ENCODE results near the gene ILF3.
A peak's percentile ranks its signal among the peaks of the same experiment; 100 is the strongest.
"Not testable (repeated sequence)": the region's sequence is repeated elsewhere in the genome, so short reads cannot be mapped to it uniquely, and the experiment has no call there.

ILF3 gene

GRCh38 chr19:10643172-10643967 is 10.8 kb upstream of the ILF3 start:
- no peak for DNase-seq

- no peak for DNase-seq
Measured at GRCh38 chr19:10643968-10644259, 10.2 kb upstream of the ILF3 start.

- peak; percentile 43 for DNase-seq
Measured at GRCh38 chr19:10644260-10645007, 9.7 kb upstream of the ILF3 start.

- no peak for DNase-seq
Measured at GRCh38 chr19:10646456-10647159, 7.5 kb upstream of the ILF3 start.

GRCh38 chr19:10648360-10648759 is 5.8 kb upstream of the ILF3 start:
- DNase-seq, result no peak

- DNase-seq, result no peak
Measured at GRCh38 chr19:10651851-10652250, 2.3 kb upstream of the ILF3 start.

GRCh38 chr19:10653482-10653731 is 739 bp upstream of the ILF3 start:
- DNase-seq, result no peak

- DNase-seq, result no peak
Measured at GRCh38 chr19:10654610-10655456, 687 bp downstream of the ILF3 start.

- no peak for DNase-seq
Measured at GRCh38 chr19:10655457-10656312, 1.5 kb downstream of the ILF3 start.

- DNase-seq, result no peak
Measured at GRCh38 chr19:10660346-10660745, 6.2 kb downstream of the ILF3 start.

GRCh38 chr19:10661946-10662345 is 7.8 kb downstream of the ILF3 start:
- DNase-seq, result no peak

GRCh38 chr19:10662384-10663251 is 8.5 kb downstream of the ILF3 start:
- no peak for DNase-seq

GRCh38 chr19:10663252-10663563 is 9.1 kb downstream of the ILF3 start:
- not testable (repeated sequence) for DNase-seq

GRCh38 chr19:10667867-10668266 is 13.7 kb downstream of the ILF3 start:
- no peak for DNase-seq

- DNase-seq, result no peak
Measured at GRCh38 chr19:10669246-10669645, 15.1 kb downstream of the ILF3 start.

GRCh38 chr19:10670182-10670581 is 16.0 kb downstream of the ILF3 start:
- no peak for DNase-seq

- DNase-seq, result no peak
Measured at GRCh38 chr19:10670876-10671804, 17.0 kb downstream of the ILF3 start.

GRCh38 chr19:10671922-10672321 is 17.8 kb downstream of the ILF3 start:
- DNase-seq, result not testable (repeated sequence)

- DNase-seq, result not testable (repeated sequence)
Measured at GRCh38 chr19:10675214-10675613, 21.1 kb downstream of the ILF3 start.

- DNase-seq, result no peak
Measured at GRCh38 chr19:10677751-10678150, 23.6 kb downstream of the ILF3 start.

Data from amniotic stem cell (primary cell).